ENCODE results near the gene LCAT. TPM values are rescaled to one million over a fixed set of nuclear protein-coding genes. Genes with fewer than 3 reads are reported as not detected.
A peak's percentile ranks its signal among the peaks of the same experiment; 100 is the strongest.

Gene LCAT
- total and polyA plus RNA-seq, 9 of the 15 experiments (the other 6 are each of a cell fraction or from before 2014, with no cell fraction given), result 0.46 to 21.0 (median 5.0) TPM

DNA sequence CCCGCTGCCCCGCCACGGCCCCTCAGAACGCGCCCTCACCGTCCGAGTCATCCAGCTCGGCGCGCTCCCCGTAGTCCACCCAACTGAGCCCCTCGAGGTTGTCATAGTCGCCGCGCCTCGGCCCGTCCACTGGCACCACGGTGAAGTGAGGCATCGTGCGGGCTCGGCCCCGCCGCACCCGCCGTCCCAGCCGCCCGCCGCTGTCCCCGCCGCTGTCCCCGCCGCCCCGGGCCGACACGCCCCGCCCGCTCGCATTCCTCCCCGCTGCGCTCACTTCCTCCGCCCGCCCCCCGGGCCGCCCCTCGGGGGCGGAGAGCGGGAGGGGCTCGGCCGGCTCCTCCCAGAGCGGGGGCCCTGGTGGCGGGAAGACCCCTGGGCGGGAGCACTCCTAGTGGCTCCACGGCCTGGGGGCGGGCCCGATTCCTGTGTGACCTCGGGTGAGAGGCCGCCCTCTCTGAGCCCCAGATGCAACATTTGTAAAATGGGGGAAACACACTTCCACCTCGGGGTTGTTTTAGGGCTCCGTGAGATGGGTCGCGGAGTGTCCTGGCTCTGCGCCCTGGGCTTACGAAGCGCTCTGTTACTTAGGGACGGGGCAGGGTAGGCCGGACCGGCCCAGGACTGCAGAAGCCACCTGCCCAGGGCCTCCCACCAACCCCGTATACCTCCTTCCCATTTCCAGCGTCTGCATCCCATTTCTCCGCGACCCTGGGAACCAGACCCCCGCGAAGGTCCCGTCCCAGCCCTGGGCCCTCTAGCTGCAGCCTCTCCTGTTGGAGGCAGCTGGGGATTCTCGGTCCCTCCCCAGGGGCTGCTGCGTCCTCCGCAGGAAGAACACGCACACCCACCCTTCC lies 24.7 kb upstream of the LCAT start, which contains the start of gene SLC12A4 (continued):
- TF ChIP-seq CHD7 (IDR thresholded peaks at IDR 0.05; ENCODE audit: low read depth, low read length) (no peak), EGR1 (conservative IDR thresholded peaks at IDR 0.05) (peak; percentile 87), ZNF124 (CRISPR knock-in tag; IDR thresholded peaks at IDR 0.05) (no peak), E2F1 (CRISPR knock-in tag; IDR thresholded peaks at IDR 0.05) (peak; percentile 67), PPARD (CRISPR knock-in tag; IDR thresholded peaks at IDR 0.05) (no peak), ELF4 (CRISPR knock-in tag; IDR thresholded peaks at IDR 0.05) (no peak)
- TF ChIP-seq, protein P1, sequence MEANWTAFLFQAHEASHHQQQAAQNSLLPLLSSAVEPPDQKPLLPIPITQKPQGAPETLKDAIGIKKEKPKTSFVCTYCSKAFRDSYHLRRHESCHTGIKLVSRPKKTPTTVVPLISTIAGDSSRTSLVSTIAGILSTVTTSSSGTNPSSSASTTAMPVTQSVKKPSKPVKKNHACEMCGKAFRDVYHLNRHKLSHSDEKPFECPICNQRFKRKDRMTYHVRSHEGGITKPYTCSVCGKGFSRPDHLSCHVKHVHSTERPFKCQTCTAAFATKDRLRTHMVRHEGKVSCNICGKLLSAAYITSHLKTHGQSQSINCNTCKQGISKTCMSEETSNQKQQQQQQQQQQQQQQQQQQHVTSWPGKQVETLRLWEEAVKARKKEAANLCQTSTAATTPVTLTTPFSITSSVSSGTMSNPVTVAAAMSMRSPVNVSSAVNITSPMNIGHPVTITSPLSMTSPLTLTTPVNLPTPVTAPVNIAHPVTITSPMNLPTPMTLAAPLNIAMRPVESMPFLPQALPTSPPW (CRISPR knock-in tag; IDR thresholded peaks at IDR 0.05), result peak; percentile 97
- TF ChIP-seq, protein P2, sequence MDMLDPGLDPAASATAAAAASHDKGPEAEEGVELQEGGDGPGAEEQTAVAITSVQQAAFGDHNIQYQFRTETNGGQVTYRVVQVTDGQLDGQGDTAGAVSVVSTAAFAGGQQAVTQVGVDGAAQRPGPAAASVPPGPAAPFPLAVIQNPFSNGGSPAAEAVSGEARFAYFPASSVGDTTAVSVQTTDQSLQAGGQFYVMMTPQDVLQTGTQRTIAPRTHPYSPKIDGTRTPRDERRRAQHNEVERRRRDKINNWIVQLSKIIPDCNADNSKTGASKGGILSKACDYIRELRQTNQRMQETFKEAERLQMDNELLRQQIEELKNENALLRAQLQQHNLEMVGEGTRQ (CRISPR knock-in tag; IDR thresholded peaks at IDR 0.05), result no peak
